T follicular helper cell (primary cell): ENCODE results near the gene DNA2.
"Not testable (repeated sequence)": the region's sequence is repeated elsewhere in the genome, so short reads cannot be mapped to it uniquely, and the experiment has no call there.

ENCODE experiments used
- DNase-seq: peaks from one replicate; pipeline ENCODE4 v3.0.0-alpha.2; 2020; ENCODE audit warnings: low read depth
- total RNA-seq, 2 experiments: gene quantifications; one replicate each; lab custom pipeline; 2026; lab: John Stamatoyannopoulos, UW

Gene DNA2, protein sequence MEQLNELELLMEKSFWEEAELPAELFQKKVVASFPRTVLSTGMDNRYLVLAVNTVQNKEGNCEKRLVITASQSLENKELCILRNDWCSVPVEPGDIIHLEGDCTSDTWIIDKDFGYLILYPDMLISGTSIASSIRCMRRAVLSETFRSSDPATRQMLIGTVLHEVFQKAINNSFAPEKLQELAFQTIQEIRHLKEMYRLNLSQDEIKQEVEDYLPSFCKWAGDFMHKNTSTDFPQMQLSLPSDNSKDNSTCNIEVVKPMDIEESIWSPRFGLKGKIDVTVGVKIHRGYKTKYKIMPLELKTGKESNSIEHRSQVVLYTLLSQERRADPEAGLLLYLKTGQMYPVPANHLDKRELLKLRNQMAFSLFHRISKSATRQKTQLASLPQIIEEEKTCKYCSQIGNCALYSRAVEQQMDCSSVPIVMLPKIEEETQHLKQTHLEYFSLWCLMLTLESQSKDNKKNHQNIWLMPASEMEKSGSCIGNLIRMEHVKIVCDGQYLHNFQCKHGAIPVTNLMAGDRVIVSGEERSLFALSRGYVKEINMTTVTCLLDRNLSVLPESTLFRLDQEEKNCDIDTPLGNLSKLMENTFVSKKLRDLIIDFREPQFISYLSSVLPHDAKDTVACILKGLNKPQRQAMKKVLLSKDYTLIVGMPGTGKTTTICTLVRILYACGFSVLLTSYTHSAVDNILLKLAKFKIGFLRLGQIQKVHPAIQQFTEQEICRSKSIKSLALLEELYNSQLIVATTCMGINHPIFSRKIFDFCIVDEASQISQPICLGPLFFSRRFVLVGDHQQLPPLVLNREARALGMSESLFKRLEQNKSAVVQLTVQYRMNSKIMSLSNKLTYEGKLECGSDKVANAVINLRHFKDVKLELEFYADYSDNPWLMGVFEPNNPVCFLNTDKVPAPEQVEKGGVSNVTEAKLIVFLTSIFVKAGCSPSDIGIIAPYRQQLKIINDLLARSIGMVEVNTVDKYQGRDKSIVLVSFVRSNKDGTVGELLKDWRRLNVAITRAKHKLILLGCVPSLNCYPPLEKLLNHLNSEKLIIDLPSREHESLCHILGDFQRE
- total RNA-seq: 7.9 to 10.1 reads per million in 2 experiments

DNA sequence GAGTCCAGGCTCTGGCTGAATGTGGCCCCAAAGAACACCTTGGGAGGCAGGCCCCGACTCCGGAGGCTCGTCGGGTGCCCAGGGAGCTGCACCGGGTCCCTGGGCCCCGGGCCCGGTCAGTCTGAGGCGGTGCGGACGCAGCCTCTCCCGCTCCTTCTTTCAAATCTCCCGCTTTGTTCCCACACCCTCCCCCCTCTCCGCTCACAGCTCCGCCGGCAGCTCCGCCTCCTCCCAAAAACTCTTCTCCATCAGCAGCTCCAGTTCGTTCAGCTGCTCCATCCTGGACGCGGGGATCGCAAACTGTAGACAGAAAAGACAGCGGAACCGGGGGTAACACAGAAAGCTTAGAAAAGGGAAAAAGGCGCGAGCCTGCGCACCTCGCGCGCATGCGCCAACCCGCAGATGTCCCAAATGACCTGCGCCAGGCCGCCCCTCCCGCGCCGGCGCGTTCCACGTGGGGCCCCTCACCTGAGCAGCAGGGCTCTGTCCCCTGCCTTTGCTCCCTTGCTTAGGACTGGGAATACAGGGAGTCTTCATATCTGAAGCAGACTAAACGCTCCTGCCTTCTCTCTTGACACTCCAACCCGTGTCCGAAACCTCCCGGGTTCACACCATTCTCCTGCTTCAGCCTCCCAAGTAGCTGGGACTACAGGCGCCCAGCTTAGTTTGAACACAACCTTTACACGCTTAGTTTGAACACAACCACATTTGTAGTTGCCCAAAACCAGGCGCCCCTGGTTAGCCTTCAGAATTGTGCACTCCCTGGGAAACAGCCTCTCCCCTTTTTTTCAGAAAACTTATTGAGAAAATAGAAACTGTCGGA, at the start of gene DNA2:
TSS of gene DNA2 (minus strand) at position 388 of the 823 bp plus-strand sequence. CDS start at position 279, 109 bp downstream.
- DNase-seq: peak; percentile 39

DNA sequence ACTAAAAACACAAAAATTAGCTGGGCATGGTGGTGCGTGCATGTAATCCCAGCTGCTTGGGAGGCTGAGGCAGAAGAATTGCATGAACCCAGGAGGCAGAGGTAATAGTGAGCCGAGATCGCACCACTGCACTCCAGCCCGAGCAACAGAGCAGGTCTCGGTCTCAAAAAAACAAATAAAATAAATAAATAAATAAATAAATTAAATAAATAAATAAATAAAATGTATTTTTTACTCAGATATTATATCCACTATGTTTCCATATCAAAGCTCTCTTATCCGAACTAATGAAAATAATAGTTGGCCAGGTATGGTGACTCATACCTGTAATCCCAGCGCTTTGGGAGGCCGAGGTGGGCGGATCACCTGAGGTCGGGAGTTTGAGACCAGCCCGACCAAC, 46.8 kb upstream of the DNA2 start:
- DNase-seq: not testable (repeated sequence)

DNA sequence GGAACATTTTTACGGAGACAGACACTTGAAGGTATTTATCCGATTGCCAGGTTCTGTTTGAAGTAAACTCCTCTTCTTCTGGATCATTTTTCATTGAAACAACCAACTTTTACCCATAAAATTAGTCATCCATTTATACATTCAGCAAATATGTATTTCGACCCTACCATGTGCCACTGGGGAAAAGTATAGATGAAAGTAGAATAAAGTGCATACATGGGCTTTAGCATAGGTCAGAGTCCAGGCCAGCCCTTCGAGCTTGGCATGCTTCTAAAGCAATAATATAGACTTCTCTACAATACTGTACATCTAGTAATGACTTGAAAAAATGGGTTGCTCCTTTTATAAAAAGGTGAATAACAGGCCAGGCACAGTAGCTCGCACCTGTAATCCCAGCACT, 45.4 kb upstream of the DNA2 start:
- DNase-seq: no peak

DNA sequence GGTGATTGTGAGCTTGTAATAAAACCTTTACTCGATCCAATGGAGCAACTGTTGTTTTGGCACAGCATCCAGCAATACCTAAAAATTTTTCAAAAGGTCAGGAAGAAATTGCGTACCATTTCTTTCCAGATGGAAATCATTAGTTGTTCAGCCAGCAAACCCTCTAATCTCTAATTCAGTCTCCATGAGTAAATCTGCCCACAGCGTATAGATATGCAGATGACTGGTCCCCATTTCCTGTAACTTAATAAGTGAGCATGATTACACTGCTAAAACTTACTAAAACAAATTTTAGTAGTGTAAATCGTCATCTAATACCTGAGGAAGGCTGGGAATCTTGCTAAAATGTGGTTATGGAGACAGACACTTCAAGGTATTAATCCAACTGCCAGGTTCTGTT, 45.0 kb upstream of the DNA2 start:
- no peak for DNase-seq

DNA sequence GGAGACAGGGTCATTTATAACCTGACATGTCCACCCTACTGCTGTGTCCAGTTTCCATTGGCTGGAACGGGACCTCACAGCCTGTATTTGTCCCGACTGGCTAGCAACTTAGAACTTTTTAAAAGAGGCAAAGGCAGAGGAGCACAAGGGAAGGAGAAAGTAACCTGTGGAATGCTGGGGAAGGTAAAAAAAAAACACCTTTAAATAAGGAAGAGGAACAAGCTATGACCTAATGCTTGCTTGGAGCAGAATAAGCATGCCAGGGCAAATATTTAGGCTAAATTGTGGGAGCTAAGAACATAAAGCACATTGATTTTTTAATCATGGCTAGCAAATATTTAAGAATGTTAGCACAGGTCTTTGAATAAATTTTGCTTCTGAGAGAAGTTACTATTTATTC, 44.4 kb upstream of the DNA2 start:
- DNase-seq: not testable (repeated sequence)

DNA sequence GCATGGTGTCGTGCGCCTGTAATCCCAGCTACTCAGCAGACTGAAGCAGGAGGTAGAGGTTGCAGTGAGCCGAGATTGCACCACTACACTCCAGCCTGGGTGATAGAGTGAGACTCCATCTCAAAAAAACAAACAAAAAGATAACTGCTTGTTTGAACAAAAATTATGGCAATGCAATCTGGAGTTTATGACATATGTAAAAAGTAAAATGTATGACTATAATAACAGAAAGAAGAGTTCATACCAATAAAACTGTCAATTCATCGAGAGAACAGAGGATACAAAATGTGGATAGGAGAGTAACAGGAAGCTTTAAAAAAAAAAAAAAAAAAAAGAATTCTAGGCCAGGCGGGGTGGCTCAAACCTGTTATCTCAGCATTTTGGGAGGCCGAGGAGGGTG, 36.3 kb upstream of the DNA2 start:
- no peak for DNase-seq

DNA sequence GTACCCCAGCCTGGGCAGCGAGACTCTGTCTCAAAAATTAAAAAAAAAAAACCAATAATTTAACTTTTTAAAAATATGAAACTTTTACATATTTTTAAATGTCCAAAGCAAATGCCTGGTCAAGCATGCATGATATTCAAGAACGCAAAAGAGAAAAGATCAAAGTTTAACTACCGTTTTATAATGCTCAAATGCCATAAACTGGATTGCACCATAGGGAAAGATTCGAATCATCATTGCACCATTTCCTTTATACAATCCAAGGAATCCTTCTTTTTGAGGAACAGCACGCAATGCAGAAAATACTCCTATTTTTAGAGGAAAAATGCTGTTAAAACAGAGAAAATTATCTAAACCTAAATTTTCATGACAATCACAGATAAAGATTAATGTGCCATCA, 34.6 kb upstream of the DNA2 start:
- DNase-seq: no peak

DNA sequence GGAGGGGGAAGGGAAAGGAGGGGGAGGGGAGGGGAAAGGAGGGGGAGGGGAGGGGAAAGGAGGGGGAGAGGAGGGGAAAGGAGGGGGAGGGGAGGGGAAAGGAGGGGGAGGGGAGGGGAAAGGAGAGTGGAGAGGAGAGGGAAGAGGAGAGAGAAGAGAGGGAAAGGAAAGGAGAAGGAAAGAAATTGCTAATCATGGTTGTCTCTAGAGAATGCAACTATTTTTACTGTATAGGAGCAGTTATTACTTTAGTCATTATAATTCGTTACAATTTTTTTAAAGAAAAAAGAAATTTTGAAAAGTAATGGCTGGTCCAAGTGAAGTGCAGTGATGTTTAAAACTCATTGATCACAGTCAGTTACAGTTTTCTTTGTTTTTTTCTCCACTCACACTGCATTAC, 31.1 kb upstream of the DNA2 start:
- DNase-seq: no peak

DNA sequence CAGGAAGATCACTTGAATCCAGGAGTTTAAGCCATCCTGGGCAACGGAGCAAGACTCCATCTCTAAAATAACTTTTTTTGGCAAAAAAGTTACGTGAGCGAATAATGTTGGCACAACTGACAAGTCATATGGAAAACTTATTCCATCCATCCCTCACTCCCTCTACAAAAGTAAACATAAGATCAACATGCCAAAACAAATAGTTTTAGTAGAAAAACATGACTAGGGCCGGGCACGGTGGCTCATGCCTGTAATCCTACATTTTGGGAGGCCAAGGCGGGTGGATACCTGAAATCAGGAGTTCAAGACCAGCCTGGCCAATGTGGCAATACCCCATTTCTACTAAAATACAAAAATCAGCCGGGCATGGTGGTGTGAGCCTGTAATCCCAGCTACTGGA, 29.9 kb upstream of the DNA2 start:
- DNase-seq: no peak

DNA sequence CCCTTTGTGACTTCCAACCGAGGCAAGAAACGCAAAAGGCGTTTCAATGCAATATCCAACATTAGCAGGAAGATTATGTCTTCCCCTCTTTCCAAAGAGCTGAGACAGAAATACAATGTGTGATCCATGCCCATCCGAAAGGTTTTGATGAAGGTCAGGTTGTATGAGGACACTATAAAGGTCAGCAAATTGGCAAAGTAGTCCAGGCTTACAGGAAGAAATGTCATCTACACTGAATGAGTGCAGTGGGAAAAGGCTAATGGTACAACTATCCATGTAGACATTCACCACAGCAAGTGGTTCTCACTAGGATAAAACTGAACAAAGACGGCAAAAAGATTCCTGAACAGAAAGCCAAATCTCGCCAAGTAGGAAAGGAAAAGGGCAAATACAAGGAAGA, 27.8 kb upstream of the DNA2 start:
- DNase-seq: no peak

DNA sequence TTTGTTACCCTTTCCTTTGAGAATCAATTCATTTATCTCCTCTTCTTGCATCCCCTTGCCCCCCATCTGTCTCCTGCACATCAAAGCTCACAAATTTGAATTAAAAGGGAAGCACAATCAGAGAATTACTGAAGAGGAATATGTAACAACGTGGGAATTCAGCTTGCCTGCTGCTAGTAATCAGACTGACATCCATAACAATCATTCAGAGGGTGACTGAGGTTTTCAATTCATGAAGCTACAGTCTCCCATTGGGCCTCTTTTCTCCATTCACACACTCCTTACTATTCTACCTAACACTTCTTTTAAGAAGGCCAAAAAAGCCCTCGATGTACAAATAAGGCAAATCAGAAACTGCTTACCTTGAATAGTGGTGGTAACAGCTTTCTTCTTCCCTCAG, 24.3 kb upstream of the DNA2 start:
- no peak for DNase-seq

DNA sequence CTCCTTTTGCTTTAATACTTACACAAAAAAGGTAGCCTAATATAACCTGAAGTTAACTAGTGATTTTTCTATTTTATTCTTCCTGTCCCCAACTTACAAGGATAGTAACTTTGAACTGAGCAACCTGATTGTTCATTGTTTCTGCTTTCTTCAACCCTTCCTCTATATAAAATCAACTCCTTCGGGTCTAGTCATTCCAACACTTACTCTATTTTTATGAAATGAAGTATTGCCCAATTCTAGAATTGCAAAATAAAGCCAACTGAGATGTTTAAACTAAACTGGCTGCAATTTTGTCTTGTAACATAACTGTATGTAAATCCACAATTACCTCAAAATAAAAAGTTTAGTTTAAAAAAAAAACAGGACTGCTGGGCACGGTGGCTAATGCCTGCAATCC, 20.3 kb upstream of the DNA2 start:
- no peak for DNase-seq

DNA sequence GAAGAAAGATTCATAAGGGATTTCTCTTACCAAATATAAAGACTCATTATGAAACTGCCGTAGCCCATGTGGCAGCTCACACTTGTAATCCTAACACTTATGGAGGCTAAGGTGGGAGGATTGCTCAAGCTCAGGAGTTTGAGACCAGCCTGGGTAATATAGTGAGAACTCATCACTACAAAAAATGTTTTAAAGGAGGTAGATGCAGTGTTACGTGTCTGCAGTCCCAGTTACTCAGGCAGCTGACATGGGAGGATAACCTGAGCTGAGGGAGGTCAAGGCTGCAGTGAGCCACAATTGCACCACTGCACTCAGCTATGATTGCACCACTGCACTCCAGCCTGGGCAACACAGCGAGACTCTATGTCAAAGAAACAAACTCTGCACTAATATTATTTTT, 18.1 kb upstream of the DNA2 start:
- no peak for DNase-seq

DNA sequence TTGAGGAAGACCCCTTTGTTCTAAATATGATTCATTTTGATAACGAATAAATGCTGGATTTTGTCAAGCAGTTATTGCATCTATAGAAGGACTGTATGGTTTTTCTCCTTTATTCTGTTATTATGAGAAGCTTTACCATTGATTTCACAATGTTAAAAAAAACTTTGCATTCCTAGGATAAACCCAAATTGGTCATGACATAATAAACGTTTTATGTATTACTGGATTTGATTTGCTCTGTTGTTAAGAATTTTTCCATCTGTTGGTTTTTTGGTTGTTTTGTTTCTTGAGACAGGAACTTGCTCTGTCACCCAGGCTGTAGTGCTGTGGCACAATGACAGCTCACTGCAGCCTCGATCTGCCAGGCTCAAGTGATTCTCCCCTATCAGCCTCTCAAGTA, 2.2 kb upstream of the DNA2 start:
- DNase-seq: no peak

DNA sequence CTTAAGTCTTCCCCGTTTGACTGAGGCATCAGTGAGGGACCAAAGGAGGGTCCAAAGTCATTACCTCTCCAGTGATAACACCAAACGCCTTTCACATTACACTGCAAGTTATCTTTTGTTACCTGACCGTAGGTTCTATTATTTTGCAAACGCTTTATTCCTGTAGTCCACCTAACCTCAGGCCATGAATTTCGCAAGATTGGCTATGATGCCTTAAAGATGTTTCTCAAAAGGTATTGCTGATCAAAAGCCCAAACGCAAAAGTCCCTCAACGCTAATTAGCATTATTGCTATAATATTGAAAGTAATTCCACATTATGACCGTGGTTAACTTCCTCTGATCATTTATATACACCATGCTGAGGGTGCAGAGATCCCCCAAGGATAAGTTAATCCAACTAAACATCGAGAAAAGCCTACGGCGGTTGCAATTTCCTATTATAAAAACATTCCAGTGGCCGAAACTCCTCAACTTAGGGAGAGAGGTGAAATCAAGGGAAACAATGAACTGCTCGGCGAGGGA, 649 bp downstream of the DNA2 start:
- no peak for DNase-seq

DNA sequence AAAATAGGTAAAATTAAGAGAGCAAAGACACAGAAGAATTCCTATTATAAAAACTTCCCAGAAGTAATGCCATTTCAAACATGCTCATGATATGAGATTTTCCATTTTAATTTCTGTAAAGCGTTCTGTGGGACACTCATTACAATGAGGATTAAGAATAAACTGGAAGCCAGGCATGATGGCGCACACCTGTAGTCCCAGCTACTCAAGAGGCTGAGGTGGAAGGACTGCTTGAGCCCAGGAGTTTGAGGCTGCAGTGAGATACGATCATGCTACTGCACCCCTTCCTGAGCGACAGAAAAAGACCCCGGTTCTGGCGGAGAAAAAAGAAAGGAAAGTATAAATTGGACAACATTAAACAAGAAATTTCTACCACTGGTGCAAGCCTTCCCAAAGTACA, 1.5 kb downstream of the DNA2 start:
- DNase-seq: no peak

DNA sequence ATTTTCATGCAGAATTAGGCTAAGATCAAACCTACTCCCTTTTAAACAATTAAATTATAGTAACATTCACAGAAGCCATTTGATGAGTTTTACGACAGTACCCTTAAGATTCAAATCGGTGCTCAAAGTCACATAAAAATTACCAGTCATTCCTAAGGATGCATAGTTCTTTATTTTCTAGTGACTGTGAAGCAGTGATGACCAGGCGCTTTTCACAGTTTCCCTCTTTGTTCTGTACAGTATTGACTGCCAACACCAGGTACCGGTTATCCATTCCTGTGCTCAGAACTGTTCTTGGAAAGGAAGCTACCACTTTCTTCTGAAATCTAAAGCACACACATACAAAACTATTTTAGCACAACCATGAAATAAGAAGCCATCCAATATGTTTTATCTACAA, 1.9 kb downstream of the DNA2 start:
- DNase-seq: no peak

DNA sequence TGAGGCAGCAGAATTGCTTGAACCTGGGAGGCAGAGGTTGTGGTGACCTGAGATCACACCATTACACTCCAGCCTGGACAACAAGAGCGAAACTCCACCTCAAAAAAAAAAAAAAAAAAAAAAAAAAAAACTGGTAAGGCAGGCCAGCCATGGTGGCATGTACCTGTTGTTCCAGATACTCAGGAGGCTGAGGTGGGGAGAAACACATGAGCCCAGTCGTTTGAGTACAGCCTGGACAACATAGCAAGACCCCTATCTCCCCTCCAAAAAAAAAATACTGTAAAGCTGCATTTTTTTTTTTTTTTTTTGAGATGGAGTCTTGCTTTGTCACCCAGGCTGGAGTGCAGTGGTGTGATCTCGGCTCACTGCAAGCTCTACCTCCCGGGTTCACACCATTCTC, 7.0 kb downstream of the DNA2 start:
- not testable (repeated sequence) for DNase-seq

DNA sequence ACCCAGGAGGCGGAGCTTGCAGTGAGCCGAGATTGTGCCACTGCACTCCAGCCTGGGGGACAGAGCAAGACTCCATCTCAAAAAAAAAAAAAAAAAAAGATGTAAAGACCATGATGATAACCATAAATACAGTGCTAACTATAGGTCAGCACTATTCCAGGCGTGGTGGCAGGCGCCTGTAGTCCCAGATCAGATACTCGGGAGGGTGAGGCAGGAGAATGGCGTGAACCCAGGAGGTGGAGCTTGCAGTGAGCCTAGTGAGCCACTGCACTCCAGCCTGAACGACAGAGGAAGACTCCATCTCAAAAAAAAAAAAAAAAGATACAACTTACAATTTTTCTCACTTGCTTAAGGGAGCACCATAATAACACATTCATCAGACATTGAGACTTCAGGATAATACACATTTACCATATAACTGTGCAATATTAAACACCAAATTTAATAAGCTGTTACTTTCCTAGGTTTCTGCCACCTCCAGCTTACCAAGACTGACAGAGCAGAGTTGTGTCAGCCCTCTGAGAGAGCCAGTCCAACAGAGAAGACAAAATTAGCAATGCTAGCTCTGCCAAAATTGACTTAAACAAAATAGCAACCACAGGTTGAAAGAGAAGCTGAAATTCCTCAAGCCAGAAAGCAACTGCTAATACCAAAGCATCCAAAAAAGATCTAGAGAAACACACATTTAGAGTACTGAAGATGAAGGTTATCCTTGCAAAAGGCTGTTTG, 8.2 kb downstream of the DNA2 start:
- no peak for DNase-seq

DNA sequence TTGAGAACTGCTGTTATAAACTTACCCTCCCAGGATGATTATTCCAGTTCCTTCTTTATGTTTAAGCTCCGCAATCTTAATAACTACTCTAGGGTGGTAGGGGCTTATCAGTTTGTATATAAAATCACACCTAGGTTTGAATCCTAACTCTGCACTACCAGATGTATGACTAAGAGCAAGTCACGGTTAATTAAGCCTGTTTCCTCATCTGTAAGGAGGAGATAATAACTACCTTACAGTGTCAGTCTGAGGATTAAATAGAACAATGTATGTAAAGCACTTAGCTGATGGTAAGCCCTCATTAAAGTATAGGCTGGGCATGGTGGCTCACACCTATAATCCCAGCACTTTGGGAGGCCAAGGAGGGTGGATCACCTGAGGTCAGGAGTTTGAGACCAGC, 9.2 kb downstream of the DNA2 start:
- no peak for DNase-seq

DNA sequence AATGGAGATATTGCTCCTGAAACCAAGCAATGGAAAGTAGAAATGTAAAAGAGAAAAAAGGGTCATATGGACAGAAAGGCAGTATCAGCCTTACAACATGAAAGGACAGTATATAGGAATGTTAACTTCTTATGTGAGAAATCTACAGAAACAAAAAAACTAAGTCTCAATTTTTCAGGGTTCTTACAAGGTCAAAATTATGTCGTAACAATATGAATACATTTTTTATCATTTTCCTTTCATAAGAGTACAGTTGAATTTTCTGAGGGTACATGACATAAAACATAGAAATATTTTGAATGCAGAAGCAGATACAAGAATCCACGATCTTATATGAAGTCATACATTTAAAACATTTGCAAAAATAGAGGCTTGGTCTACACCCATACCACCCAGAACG, 10.7 kb downstream of the DNA2 start:
- no peak for DNase-seq
